Endothelial cell of umbilical vein (primary cell): Measurements from ENCODE around the gene SLC11A1. TPM values are rescaled to one million over a fixed set of nuclear protein-coding genes. Genes with fewer than 3 reads are reported as not detected.

Experiments used
- BruUV-seq: library from RNA; stranded (reverse); fragments of 400-500 nt; replicated peaks from 2 replicates; lab custom pipeline; 2021; lab: Mats Ljungman, UMichigan
- CTCF ChIA-PET: fragments of 300-600, 350-600 bp; sonication (Branson Sonifier 250); formaldehyde crosslinking; loops from one replicate; lab custom pipeline; 2021; ENCODE audit warnings: antibody characterized with exemption, inconsistent platforms; lab: Charles Lee
- POLR2A ChIA-PET: fragments of 300-600, 350-600 bp; sonication (Branson Sonifier 250); formaldehyde crosslinking; loops from one replicate; lab custom pipeline; 2021; ENCODE audit warnings: antibody characterized with exemption, inconsistent platforms; lab: Charles Lee
- DNase-seq: peaks from one replicate; pipeline ENCODE4 v3.0.0-alpha.2; 2011; ENCODE audit warnings: low read depth, low spot score
- FAIRE-seq: peaks from 2 replicates; lab custom pipeline; 2011; peaks lifted over from hg19 to GRCh38; lab: Jason Lieb, UNC
- H2AFZ ChIP-seq: 2 replicates; pipeline ENCODE4 v1.6.0; 2012; ENCODE audit warnings: low read depth, low read length, control low read depth, inconsistent platforms
- H3K27ac ChIP-seq: 2 replicates; pipeline ENCODE4 v1.5.1; 2011; ENCODE audit warnings: low read depth, mild to moderate bottlenecking, control low read depth, low read length, moderate library complexity; ENCODE audit not compliant: insufficient read depth
- H3K27me3 ChIP-seq, 2 experiments: 2 replicates each; pipeline versions ENCODE4 v1.6.0 to v1.6.1; 2011; ENCODE audit warnings: low read length in 2 of 2, mixed read lengths in 1 of 2; ENCODE audit not compliant: control insufficient read depth in 2 of 2, insufficient read depth in 2 of 2
- H3K36me3 ChIP-seq, 2 experiments: 2 replicates in 1 of 2; 3 replicates in 1 of 2; pipeline ENCODE4 v1.5.1; 2011; ENCODE audit warnings: low read length in 2 of 2, mild to moderate bottlenecking in 1 of 2, moderate library complexity in 1 of 2; ENCODE audit not compliant: control insufficient read depth in 2 of 2, insufficient read depth in 2 of 2; ENCODE audit errors: extremely low read depth in 1 of 2
- H3K4me1 ChIP-seq: 3 replicates; pipeline ENCODE4 v1.5.1; 2011; ENCODE audit warnings: mild to moderate bottlenecking, low read length; ENCODE audit not compliant: control insufficient read depth, insufficient read depth; ENCODE audit errors: extremely low read depth
- H3K4me2 ChIP-seq: 2 replicates; pipeline ENCODE4 v1.6.1; 2011; ENCODE audit warnings: low read length, control low read depth, mixed read lengths; ENCODE audit not compliant: insufficient read depth
- H3K4me3 ChIP-seq, 3 experiments: fragments of 200-600 bp in 1 of 3; sonication (generic), shearing (Covaris generic) in 1 of 3; replicated peaks in 1 of 3; 2 replicates each; pipeline ENCODE4 v1.5.1; 2011 to 2016; ENCODE audit warnings: control low read depth in 3 of 3, low read length in 3 of 3, mild to moderate bottlenecking in 2 of 3, inconsistent platforms in 1 of 3, low read depth in 1 of 3, moderate library complexity in 1 of 3; ENCODE audit not compliant: insufficient read depth in 1 of 3
- H3K79me2 ChIP-seq: 2 replicates; pipeline ENCODE4 v1.6.0; 2012; ENCODE audit warnings: low read length, inconsistent platforms; ENCODE audit not compliant: control insufficient read depth, insufficient read depth
- H3K9ac ChIP-seq: replicated peaks from 2 replicates; pipeline ENCODE3; 2011; ENCODE audit warnings: low read length, control low read depth; ENCODE audit not compliant: insufficient read depth; ENCODE audit errors: extremely low read depth
- H3K9me1 ChIP-seq: replicated peaks from 3 replicates; pipeline ENCODE4 v1.6.0; 2011; ENCODE audit warnings: mild to moderate bottlenecking, low read length; ENCODE audit not compliant: control insufficient read depth, insufficient read depth; ENCODE audit errors: extremely low read depth
- H3K9me3 ChIP-seq: replicated peaks from 2 replicates; pipeline ENCODE4 v1.5.1; 2012; ENCODE audit warnings: low read length, inconsistent platforms; ENCODE audit not compliant: control insufficient read depth, insufficient read depth
- H4K20me1 ChIP-seq: replicated peaks from 2 replicates; pipeline ENCODE3; 2011; ENCODE audit warnings: mild to moderate bottlenecking, low read length; ENCODE audit not compliant: control insufficient read depth, insufficient read depth; ENCODE audit errors: extremely low read depth
- EZH2 ChIP-seq: IDR thresholded peaks from 2 replicates; pipeline ENCODE4 v1.6.1; 2012; ENCODE audit warnings: borderline replicate concordance, low read depth, mild to moderate bottlenecking, moderate library complexity, low read length, inconsistent platforms; ENCODE audit not compliant: severe bottlenecking
- FOS ChIP-seq: IDR thresholded peaks from 2 replicates; pipeline ENCODE4 v1.6.1; 2011; ENCODE audit warnings: mild to moderate bottlenecking, low read length, moderate library complexity, borderline replicate concordance; ENCODE audit not compliant: insufficient read depth
- GATA2 ChIP-seq: IDR thresholded peaks from 2 replicates; pipeline ENCODE4 v1.7.0; 2011; ENCODE audit warnings: low read depth, mild to moderate bottlenecking, moderate library complexity, mixed read lengths, low read length; ENCODE audit not compliant: insufficient read length, insufficient read depth
- JUN ChIP-seq: IDR thresholded peaks from 2 replicates; pipeline ENCODE4 v1.6.1; 2011; ENCODE audit warnings: borderline replicate concordance, low read depth; ENCODE audit not compliant: insufficient read length, insufficient read depth
- MYC ChIP-seq: IDR thresholded peaks from one replicate; pipeline ENCODE4 v1.6.1; 2011; ENCODE audit warnings: mild to moderate bottlenecking, low read depth, low read length
- POLR2A ChIP-seq: IDR thresholded peaks from 2 replicates; pipeline ENCODE4 v1.6.1; 2012; ENCODE audit warnings: low read depth, mild to moderate bottlenecking, control low read depth, low read length
- POLR2AphosphoS5 ChIP-seq: IDR thresholded peaks from 2 replicates; pipeline ENCODE4 v1.6.1; 2012; ENCODE audit warnings: low read depth, mild to moderate bottlenecking, control low read depth, low read length, moderate library complexity; ENCODE audit not compliant: insufficient read depth
- dilution Hi-C: fragments of 300-500 bp; cut with MboI; formaldehyde crosslinking; loops from one replicate; pipeline ENCODE4 v1.15.0; 2019; ENCODE audit warnings: low sequenced_read_pairs; ENCODE audit not compliant: extremely low pct_ligation_motif_present
- intact Hi-C: fragments of 100-400 bp; cut with micrococcal nuclease; formaldehyde crosslinking; loops from one replicate; pipeline ENCODE4 v1.10.0; 2022
- polyA plus RNA-seq, 4 experiments: library from polyadenylated mRNA; depleted of rRNA in 3 of 4; stranded (reverse) in 3 of 4; unstranded in 1 of 4; fragments of >200 nt; gene quantifications; 2 replicates each; pipeline versions ENCODE4 v1.2.1 to v1.2.3, GENCODE V29; 2011 to 2012; ENCODE audit warnings: missing spikeins in 1 of 4
- total RNA-seq: library from RNA; stranded (reverse); gene quantifications from 2 replicates; pipeline ENCODE4 v1.2.3, GENCODE V29; 2021
- TF ChIP-seq, protein P1 (sequence below): IDR thresholded peaks from 2 replicates; pipeline ENCODE4 v1.6.1; 2011; ENCODE audit not compliant: insufficient read depth, insufficient read length
- TF ChIP-seq, protein P2 (sequence below), 2 donors: IDR thresholded peaks; 1 replicate in 1 of 2; 2 replicates in 1 of 2; pipeline ENCODE4 v1.5.1; 2011; ENCODE audit warnings: low read length in 2 of 2, mild to moderate bottlenecking in 2 of 2, moderate library complexity in 2 of 2, control low read depth in 1 of 2, inconsistent platforms in 1 of 2, low read depth in 1 of 2; ENCODE audit not compliant: insufficient read depth in 1 of 2; ENCODE audit errors: extremely low read depth in 1 of 2

The SLC11A1 gene
- total and polyA plus RNA-seq, 2 donors (not counting 3 experiments of a cell fraction or from before 2014, with no cell fraction given), result 0.03 TPM; not detected in 1

DNA sequence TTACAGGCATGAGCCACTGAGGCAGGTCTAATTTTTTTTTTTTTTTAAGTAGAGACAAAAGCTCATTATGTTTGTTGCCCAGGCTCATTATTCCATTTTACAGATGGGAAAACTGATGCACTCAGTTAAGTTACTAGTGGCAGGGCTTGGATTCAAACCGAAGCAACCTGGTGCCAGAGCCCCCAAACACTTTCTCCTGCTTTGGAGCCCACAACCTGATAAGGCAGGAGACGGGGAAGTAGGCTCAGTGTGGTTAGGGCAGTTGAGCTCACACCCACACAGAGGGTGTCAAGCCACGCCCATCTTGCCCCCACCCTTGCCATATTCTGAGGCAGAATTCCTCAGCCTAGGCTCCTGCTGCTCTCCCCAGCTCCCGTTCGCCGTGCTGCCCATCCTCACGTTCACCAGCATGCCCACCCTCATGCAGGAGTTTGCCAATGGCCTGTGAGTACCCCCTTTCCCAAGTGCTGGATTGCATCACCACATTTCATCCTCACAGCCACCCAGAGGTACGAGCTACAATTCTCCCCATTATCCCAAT, 11.7 kb downstream of the SLC11A1 start:
- Histone ChIP-seq H3K4me2 (no peak overlapping the region), H4K20me1 (no peaks in the 10 kb centered on the region), H3K9me3 (no peaks in the 10 kb centered on the region), H3K36me3 (no peaks in the 10 kb centered on the region), H3K9ac (no peak overlapping the region), H3K79me2 (no peaks in the 10 kb centered on the region), H3K4me1 (peaks cover 25% of the 10 kb centered on the region), H3K27ac (no peak overlapping the region), H3K9me1 (no peaks in the 10 kb centered on the region), H3K4me3 (no peak overlapping the region), H3K27me3 (no peaks in the 10 kb centered on the region), H2AFZ (no peak overlapping the region)
- TF ChIP-seq MYC, result no peak
- TF ChIP-seq GATA2, result no peak
- no peak for TF ChIP-seq FOS
- no peak for TF ChIP-seq JUN
- TF ChIP-seq EZH2, result no peak
- no peak for TF ChIP-seq POLR2A
- TF ChIP-seq, protein P1, sequence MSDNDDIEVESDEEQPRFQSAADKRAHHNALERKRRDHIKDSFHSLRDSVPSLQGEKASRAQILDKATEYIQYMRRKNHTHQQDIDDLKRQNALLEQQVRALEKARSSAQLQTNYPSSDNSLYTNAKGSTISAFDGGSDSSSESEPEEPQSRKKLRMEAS, result no peak
- TF ChIP-seq POLR2AphosphoS5, result no peak
- TF ChIP-seq, protein P2, sequence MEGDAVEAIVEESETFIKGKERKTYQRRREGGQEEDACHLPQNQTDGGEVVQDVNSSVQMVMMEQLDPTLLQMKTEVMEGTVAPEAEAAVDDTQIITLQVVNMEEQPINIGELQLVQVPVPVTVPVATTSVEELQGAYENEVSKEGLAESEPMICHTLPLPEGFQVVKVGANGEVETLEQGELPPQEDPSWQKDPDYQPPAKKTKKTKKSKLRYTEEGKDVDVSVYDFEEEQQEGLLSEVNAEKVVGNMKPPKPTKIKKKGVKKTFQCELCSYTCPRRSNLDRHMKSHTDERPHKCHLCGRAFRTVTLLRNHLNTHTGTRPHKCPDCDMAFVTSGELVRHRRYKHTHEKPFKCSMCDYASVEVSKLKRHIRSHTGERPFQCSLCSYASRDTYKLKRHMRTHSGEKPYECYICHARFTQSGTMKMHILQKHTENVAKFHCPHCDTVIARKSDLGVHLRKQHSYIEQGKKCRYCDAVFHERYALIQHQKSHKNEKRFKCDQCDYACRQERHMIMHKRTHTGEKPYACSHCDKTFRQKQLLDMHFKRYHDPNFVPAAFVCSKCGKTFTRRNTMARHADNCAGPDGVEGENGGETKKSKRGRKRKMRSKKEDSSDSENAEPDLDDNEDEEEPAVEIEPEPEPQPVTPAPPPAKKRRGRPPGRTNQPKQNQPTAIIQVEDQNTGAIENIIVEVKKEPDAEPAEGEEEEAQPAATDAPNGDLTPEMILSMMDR (IDR thresholded peaks at IDR 0.05; ENCODE audit: extremely low read depth in 1 of 2, insufficient read depth in 1 of 2, low read depth in 1 of 2, low read length in 2 of 2), result no peak
- BruUV-seq, result no TSS peak
- POLR2A ChIA-PET, result no interaction called here
- dilution Hi-C loops, result no loop called here
- no peak for FAIRE-seq
- CTCF ChIA-PET, result interaction anchor here (0.6 to 5.7 kb wide), 7 partner anchors 12 to 121 kb away, joined by 3 to 99 read pairs (median 5); partner anchors contain the start of genes AAMP, CATIP, PNKD and TMBIM1
- DNase-seq, result no peak
- intact Hi-C loops, result no loop called here
